ENCODE results near the gene SLC9A9. TPM values are rescaled to one million over a fixed set of nuclear protein-coding genes. Genes with fewer than 3 reads are reported as not detected.

The SLC9A9 gene
- total RNA-seq, 1 donor from 2014 or later = 3.0 TPM

DNA sequence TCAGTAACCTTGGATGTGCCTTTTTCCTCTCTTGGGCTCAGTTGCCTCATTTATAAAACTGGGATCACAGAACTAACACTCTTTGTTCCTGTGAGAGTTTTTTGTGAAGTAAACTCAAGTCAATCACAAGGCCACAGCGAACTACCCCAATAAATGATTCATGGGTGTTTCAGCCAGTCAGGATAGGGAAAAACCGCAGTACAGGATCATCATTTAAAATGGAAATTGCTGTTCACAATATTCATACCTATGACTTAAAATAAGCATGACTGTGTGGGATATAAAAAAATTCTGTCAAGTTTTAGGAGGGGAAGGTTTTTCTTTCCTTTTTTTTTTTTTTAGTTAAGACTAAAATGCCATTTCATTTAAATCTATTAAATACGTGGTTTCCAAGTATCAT is 490.6 kb downstream of the SLC9A9 start:
- DNase-seq (ENCODE audit: low read depth) = no peak
- TF ChIP-seq, protein P1, sequence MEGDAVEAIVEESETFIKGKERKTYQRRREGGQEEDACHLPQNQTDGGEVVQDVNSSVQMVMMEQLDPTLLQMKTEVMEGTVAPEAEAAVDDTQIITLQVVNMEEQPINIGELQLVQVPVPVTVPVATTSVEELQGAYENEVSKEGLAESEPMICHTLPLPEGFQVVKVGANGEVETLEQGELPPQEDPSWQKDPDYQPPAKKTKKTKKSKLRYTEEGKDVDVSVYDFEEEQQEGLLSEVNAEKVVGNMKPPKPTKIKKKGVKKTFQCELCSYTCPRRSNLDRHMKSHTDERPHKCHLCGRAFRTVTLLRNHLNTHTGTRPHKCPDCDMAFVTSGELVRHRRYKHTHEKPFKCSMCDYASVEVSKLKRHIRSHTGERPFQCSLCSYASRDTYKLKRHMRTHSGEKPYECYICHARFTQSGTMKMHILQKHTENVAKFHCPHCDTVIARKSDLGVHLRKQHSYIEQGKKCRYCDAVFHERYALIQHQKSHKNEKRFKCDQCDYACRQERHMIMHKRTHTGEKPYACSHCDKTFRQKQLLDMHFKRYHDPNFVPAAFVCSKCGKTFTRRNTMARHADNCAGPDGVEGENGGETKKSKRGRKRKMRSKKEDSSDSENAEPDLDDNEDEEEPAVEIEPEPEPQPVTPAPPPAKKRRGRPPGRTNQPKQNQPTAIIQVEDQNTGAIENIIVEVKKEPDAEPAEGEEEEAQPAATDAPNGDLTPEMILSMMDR (IDR thresholded peaks at IDR 0.05; ENCODE audit: insufficient read depth, low read length, poor library complexity, severe bottlenecking) = no peak
- H3K27me3 ChIP-seq (ENCODE audit: control insufficient read depth, insufficient read depth, low read length) = no peaks in the 10 kb centered on the region
- no peak overlapping the region for H3K4me3 ChIP-seq (ENCODE audit: low read depth, low read length)
- H3K36me3 ChIP-seq (ENCODE audit: control insufficient read depth, insufficient read depth, low read length) = no peaks in the 10 kb centered on the region

DNA sequence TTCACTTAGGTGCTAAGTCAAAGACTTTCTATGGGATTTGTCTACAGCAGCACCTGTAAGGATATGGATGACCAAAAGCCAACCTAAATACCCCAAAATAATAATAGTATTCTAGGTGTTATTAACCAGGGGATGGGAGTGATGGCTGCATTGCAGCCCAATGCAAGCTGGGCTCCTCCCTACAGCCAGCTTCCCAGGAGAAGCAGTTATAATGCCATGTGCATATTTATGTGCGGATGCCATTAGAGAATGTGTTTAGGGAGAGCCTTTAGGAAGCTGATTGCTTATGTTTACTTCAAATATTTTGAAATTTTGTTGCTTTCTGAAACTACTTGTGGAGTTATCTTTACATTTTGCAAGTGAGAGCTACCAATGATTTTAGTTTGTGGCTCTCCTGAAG is 491.4 kb downstream of the SLC9A9 start:
- no peaks in the 10 kb centered on the region for H3K27me3 ChIP-seq (ENCODE audit: control insufficient read depth, insufficient read depth, low read length)
- no peak overlapping the region for H3K4me3 ChIP-seq (ENCODE audit: low read depth, low read length)
- TF ChIP-seq, protein P1 (IDR thresholded peaks at IDR 0.05; ENCODE audit: insufficient read depth, low read length, poor library complexity, severe bottlenecking) = no peak
- no peaks in the 10 kb centered on the region for H3K36me3 ChIP-seq (ENCODE audit: control insufficient read depth, insufficient read depth, low read length)
- DNase-seq (ENCODE audit: low read depth) = no peak

DNA sequence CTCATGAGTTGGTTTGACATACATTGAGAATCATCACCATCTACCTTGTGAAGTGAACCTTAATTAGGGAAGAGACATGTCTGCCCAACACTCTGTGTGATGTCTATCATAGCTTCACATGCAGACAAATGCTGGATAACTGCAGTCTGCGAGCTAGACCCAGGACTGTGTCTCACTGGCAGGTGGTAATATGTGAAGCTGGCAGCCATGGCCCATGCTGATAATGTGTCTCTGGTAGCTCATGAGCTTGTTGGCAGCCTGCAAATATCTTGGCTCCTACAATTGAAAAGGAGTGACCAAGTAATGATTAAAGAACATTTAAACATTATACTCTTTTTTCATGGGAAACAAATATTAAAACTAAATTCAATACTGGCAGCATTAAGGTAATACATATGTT is 493.9 kb downstream of the SLC9A9 start:
- Histone ChIP-seq H3K36me3 (ENCODE audit: control insufficient read depth, insufficient read depth, low read length) (no peaks in the 10 kb centered on the region), H3K27me3 (ENCODE audit: control insufficient read depth, insufficient read depth, low read length) (no peaks in the 10 kb centered on the region), H3K4me3 (ENCODE audit: low read depth, low read length) (no peak overlapping the region)
- TF ChIP-seq, protein P1 (IDR thresholded peaks at IDR 0.05; ENCODE audit: insufficient read depth, low read length, poor library complexity, severe bottlenecking) = no peak
- DNase-seq (ENCODE audit: low read depth) = no peak

DNA sequence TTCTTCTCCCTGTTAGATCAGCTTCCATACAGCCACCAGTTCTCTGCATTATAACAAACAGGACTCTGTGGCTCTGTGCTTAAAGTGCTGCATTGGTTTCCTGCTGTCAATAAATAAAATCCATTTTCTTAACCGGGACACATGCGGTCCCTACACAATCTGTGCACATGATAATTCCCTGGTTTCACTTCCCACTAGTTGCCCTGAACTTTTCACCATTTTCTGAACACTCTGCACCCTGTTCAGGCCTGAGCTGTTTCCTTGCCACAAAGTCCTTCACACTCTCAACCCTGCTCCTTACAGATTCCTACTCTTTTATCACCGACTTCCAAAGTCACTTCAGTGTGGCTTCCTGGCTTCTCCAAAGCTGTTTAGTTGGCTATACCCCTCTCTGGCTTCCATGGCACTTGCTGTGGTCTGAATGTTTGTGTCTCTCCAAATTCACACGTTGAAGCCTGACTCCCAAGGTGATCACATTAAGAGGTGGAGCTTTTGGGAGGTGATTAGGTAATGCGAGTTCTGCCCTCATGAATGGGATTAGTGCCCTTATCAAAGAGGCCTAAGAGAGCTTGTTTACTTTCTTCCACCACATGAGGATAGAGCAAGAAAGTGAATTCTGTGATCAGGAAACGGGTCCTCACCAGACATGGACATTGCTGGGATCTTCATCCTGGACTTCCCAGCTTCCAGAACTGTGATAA is 495.3 kb downstream of the SLC9A9 start:
- Histone ChIP-seq H3K27me3 (ENCODE audit: control insufficient read depth, insufficient read depth, low read length) (no peaks in the 10 kb centered on the region), H3K4me3 (ENCODE audit: low read depth, low read length) (no peak overlapping the region), H3K36me3 (ENCODE audit: control insufficient read depth, insufficient read depth, low read length) (no peaks in the 10 kb centered on the region)
- DNase-seq (ENCODE audit: low read depth) = no peak
- TF ChIP-seq, protein P1 (IDR thresholded peaks at IDR 0.05; ENCODE audit: insufficient read depth, low read length, poor library complexity, severe bottlenecking) = no peak

DNA sequence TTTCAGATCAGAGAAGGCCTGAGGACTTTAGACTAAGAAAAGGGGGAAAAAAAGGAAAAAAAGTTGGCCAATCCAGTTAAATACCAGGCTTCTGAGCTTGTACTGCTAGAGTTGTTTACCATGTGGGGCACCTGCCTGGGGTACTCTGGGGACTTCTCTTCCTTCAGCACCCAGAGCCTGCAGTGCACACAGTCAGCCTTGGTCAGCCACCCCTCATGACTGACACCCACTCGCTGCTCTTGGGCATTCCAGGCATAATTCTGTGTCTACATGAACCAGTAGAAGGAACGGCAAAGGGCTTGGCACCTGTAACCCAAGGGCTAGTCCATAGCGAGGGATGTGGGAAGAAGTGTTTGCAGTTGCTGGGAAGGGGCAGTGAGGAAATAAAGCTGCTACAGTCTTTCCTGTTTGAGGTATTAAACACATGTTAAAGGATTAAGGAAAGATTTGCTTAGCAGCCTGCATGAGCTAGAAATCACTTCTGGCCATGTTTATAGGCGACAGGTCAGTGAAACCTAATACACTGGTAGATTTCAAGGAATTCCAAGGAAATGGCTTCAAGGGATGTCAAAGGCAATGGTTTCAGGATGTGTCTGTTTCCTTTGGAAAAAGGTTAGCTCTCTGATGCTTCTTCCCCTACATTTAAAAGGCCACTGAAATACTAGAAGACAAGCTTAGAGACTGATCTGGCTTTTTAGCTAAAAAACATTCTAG is 496.2 kb downstream of the SLC9A9 start:
- no peak overlapping the region for H3K4me3 ChIP-seq (ENCODE audit: low read depth, low read length)
- TF ChIP-seq, protein P1 (IDR thresholded peaks at IDR 0.05; ENCODE audit: insufficient read depth, low read length, poor library complexity, severe bottlenecking) = no peak
- no peak for DNase-seq (ENCODE audit: low read depth)
- no peaks in the 10 kb centered on the region for H3K36me3 ChIP-seq (ENCODE audit: control insufficient read depth, insufficient read depth, low read length)
- no peaks in the 10 kb centered on the region for H3K27me3 ChIP-seq (ENCODE audit: control insufficient read depth, insufficient read depth, low read length)
